Neuron (in vitro differentiated cells): Measurements from ENCODE around the gene NAP1L2.
A peak's percentile ranks its signal among the peaks of the same experiment; 100 is the strongest.
"Not testable (repeated sequence)": the region's sequence is repeated elsewhere in the genome, so short reads cannot be mapped to it uniquely, and the experiment has no call there.

Experiments
- H2AFZ ChIP-seq: one replicate; pipeline ENCODE4 v1.6.1; 2013; ENCODE audit warnings: low read depth, mild to moderate bottlenecking, inconsistent platforms, low read length, moderate library complexity
- H3K27me3 ChIP-seq: one replicate; pipeline ENCODE4 v1.6.1; 2013; ENCODE audit warnings: low read length; ENCODE audit not compliant: insufficient read depth
- H3K36me3 ChIP-seq: one replicate; pipeline ENCODE4 v1.6.1; 2013; ENCODE audit warnings: low read length; ENCODE audit not compliant: insufficient read depth
- H3K4me1 ChIP-seq: one replicate; pipeline ENCODE4 v1.6.1; 2013; ENCODE audit warnings: low read length; ENCODE audit not compliant: insufficient read depth
- H3K4me3 ChIP-seq: 2 replicates; pipeline ENCODE4 v1.5.1; 2013; ENCODE audit warnings: mild to moderate bottlenecking, low read length, moderate library complexity
- H3K9me3 ChIP-seq: one replicate; pipeline ENCODE4 v1.6.1; 2013; ENCODE audit warnings: low read length

The NAP1L2 gene

GRCh38 chrX:73214426-73215094, at the start of gene NAP1L2:
TSS of gene NAP1L2 (minus strand) at chrX:73214851. CDS start at chrX:73214492, 359 bp downstream.
- Histone ChIP-seq H3K36me3 (no peaks in the 10 kb centered on the region), H2AFZ (peak within 1 kb of the TSS; percentile 74), H3K9me3 (no peaks in the 10 kb centered on the region)

DNA sequence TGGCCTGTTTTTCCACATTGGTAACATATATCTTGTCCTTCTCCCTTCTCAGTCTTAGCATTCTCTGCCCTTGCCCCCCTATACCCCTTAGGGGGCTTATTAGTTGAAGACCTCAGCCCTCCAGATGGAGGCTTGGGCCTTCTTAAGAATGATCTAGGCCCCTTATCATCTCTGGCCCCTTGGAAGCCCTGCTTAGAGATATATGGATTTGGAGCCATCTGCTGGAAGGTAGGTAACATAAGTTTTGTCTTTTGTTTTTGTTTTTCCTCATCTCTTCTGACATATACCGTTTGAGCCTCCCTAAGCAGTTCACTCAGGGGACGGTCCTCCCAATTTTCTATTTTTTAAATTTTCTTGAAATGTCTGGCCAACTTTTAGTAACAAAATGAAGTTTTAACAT, 48.3 kb upstream of the NAP1L2 start:
- no peaks in the 10 kb centered on the region for H3K36me3 ChIP-seq
- H3K9me3 ChIP-seq = no peaks in the 10 kb centered on the region
- no peak overlapping the region for H2AFZ ChIP-seq
- H3K4me1 ChIP-seq = no peaks in the 10 kb centered on the region
- no peak overlapping the region for H3K4me3 ChIP-seq
- no peaks in the 10 kb centered on the region for H3K27me3 ChIP-seq

More at GRCh38 chrX:73214426-73215094, at the start of gene NAP1L2:
- peak within 1 kb of the TSS; percentile 63 for H3K4me3 ChIP-seq
- no peaks in the 10 kb centered on the region for H3K27me3 ChIP-seq
- H3K4me1 ChIP-seq = peaks cover 6% of the 10 kb centered on the region

- no peaks in the 10 kb centered on the region for H3K4me1 ChIP-seq
- H3K36me3 ChIP-seq = no peaks in the 10 kb centered on the region
- H3K9me3 ChIP-seq = no peaks in the 10 kb centered on the region
- no peak overlapping the region for H2AFZ ChIP-seq
- H3K27me3 ChIP-seq = peaks cover 2% of the 10 kb centered on the region
- H3K4me3 ChIP-seq = no peak overlapping the region
Observed at GRCh38 chrX:73239242-73239641, 24.6 kb upstream of the NAP1L2 start.

DNA sequence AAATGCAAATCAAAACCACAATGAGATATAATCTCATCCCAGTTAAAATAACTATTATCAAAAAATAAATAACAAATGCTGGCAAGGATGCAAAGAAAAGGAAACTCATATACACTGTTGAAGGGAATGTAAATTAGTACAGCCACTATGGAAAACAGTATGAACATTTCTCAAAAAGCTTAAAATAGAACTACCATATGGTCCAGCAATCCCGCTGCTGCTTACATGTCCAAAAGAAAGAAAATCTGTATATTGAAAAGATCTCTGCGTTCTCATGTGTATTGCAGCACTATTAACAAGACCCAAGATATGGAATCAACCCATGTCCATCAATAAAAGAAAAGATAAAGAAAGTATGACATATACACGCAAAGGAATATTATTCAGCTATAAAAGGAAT, 3.0 kb upstream of the NAP1L2 start:
- H3K36me3 ChIP-seq = no peaks in the 10 kb centered on the region
- H3K4me3 ChIP-seq = no peak overlapping the region
- H3K9me3 ChIP-seq = no peaks in the 10 kb centered on the region
- peaks cover 6% of the 10 kb centered on the region for H3K4me1 ChIP-seq
- no peaks in the 10 kb centered on the region for H3K27me3 ChIP-seq
- H2AFZ ChIP-seq = no peak overlapping the region

- Histone ChIP-seq H3K4me1 (peaks cover 6% of the 10 kb centered on the region), H3K9me3 (no peaks in the 10 kb centered on the region), H3K36me3 (no peaks in the 10 kb centered on the region), H3K4me3 (peak overlapping the region; percentile 63), H2AFZ (peak overlapping the region; percentile 74), H3K27me3 (no peaks in the 10 kb centered on the region)
Observed at GRCh38 chrX:73215246-73215645, 595 bp upstream of the NAP1L2 start.

DNA sequence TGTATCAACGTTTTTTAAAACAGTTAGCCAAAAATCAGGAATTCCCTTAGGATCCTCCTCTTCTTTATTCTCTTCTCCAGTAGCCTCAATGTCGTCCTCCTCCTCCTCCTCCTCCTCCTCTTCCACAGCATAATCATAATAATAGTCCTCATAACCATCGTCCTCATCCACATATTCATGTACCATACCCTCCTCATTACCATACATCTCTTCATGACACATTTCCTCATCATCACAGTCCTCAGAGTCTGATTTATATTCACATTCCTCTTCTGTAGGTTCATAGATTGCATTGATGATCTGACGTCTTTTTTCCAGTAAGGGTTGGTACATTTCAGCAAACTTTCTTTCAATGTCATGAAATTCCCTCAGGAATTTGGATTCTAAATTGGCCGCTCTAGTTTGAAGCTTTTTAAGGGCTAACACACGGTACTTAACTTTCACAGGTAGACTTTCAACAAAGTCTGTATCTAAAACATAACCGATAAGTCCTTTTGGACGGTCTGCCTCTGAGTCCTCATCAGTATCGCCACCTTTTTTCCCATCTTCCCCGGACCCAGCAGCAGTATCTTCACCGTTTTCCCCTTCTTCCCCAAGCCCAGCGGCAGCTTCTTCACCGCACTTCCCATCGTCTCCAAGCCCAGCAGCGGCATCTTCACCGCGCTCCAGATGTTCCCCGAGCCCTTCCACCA, 771 bp downstream of the NAP1L2 start:
- H3K4me3 ChIP-seq = peak overlapping the region; percentile 63
- H2AFZ ChIP-seq = peak overlapping the region; percentile 74
- no peaks in the 10 kb centered on the region for H3K27me3 ChIP-seq
- no peaks in the 10 kb centered on the region for H3K36me3 ChIP-seq
- no peaks in the 10 kb centered on the region for H3K9me3 ChIP-seq
- peaks cover 6% of the 10 kb centered on the region for H3K4me1 ChIP-seq

- no peak overlapping the region for H2AFZ ChIP-seq
- H3K36me3 ChIP-seq = no peaks in the 10 kb centered on the region
- H3K4me3 ChIP-seq = no peak overlapping the region
- H3K9me3 ChIP-seq = no peaks in the 10 kb centered on the region
- H3K4me1 ChIP-seq = no peaks in the 10 kb centered on the region
- H3K27me3 ChIP-seq = no peaks in the 10 kb centered on the region
Observed at GRCh38 chrX:73206366-73206765, 8.3 kb downstream of the NAP1L2 start.

DNA sequence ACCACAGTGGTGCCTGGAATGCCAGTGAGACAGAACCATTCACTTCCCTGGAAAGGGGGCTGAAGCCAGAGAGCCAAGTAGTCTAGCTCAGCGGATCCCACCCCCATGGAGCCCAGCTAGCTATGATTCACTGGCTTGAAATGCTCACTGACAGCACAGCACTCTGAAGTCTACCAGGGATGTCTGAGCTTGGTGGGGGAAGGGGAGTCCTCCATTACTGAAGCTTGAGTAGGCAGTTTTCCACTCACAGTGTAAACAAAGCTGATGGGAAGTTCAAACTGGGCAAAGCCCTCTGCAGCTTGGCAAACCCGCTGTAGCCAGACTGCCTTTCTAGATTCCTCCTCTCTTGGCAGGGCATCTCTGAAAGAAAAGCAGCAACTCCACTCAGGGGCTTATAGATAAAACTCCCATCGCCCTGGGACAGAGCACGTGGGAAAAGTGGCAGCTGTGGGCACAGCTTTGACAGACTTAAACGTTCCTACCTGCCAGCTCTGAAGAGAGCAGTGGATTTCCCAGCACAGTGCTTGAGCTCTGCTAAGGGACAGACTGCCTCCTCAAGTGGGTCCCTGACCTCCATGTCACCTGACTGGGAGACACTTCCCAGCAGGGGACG, 32.0 kb downstream of the NAP1L2 start:
- Histone ChIP-seq H3K27me3 (no peaks in the 10 kb centered on the region), H3K9me3 (no peaks in the 10 kb centered on the region), H2AFZ (no peak overlapping the region), H3K36me3 (no peaks in the 10 kb centered on the region), H3K4me1 (no peaks in the 10 kb centered on the region), H3K4me3 (no peak overlapping the region)

- not testable (repeated sequence) for H3K4me3 ChIP-seq, H3K36me3 ChIP-seq, H3K9me3 ChIP-seq, H3K4me1 ChIP-seq, H3K27me3 ChIP-seq, H2AFZ ChIP-seq
Observed at GRCh38 chrX:73168945-73169344, 45.7 kb downstream of the NAP1L2 start.
